Stimulated activated CD8-positive, alpha-beta memory T cell treated with anti-CD3 and anti-CD28 coated beads, Interleukin-4, amount 100 ng/mL, for 48 hours (primary cell): ENCODE measurements around the gene ZNF491.
A peak's percentile ranks its signal among the peaks of the same experiment; 100 is the strongest.
"Not testable (repeated sequence)": the region's sequence is repeated elsewhere in the genome, so short reads cannot be mapped to it uniquely, and the experiment has no call there.

Experiments
- DNase-seq: peaks from one replicate; pipeline ENCODE4 v3.0.0-alpha.2; 2020

The ZNF491 gene

DNA sequence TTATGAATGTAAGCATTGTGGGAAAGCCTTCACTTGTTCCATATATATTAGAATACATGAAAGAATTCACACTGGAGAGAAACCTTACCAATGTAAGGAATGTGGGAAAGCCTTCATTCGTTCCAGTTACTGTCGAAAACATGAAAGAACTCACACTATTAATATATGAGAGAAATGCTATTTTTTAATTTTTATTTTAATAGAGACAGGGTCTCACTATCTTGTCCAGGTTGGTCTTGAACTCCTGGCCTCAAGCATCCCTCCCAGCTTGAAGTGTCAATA, 8.7 kb downstream of the ZNF491 start:
- no peak for DNase-seq

- DNase-seq: no peak
These were observed 15.3 kb downstream of the ZNF491 start for GRCh38 chr19:11813703-11814028.

DNA sequence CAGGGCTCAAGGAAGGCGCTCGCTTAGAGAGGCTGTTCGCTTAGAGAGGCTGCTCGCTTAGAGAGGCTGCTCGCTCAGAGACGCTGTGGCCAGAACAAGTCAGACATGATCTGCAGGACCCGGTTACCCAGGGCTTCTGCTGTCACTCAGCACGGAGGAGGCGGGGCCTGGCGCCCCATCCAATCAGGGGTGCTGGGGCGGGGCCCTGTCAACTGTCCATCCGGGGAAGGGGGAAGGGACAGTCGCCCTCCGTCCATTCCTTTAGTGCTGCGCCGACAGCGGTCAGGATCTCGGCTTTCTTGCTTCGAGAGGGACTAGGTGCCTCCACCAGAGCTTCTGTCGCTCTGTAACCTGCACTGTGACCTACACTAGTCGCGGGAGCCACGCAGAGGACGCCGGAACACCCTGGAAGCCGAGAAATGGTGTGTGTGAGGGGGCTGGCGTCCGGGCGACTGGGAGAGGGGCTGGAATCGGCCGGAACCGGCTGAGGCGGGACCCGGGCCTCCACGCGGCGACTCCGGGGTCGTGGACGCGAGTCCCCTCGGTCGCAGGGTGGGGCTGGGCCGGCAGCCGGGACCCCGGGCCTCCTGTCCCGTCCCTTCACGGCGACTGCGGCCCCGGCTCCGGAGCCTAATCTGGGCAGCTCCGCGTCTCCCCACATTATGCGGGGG, 15.8 kb downstream of the ZNF491 start, which contains the start of gene ZNF440:
Gene ZNF440 (plus strand): TSS at position 245 of the 671 bp plus-strand sequence. CDS start 175 bp downstream, at position 420.
- peak; percentile 94 for DNase-seq

GRCh38 chr19:11814700-11815035, 16.3 kb downstream of the ZNF491 start:
- DNase-seq: no peak

- DNase-seq: no peak
These were observed 23.3 kb downstream of the ZNF491 start for GRCh38 chr19:11821474-11822109.

GRCh38 chr19:11828957-11829876, 30.9 kb downstream of the ZNF491 start:
- DNase-seq: not testable (repeated sequence)

DNA sequence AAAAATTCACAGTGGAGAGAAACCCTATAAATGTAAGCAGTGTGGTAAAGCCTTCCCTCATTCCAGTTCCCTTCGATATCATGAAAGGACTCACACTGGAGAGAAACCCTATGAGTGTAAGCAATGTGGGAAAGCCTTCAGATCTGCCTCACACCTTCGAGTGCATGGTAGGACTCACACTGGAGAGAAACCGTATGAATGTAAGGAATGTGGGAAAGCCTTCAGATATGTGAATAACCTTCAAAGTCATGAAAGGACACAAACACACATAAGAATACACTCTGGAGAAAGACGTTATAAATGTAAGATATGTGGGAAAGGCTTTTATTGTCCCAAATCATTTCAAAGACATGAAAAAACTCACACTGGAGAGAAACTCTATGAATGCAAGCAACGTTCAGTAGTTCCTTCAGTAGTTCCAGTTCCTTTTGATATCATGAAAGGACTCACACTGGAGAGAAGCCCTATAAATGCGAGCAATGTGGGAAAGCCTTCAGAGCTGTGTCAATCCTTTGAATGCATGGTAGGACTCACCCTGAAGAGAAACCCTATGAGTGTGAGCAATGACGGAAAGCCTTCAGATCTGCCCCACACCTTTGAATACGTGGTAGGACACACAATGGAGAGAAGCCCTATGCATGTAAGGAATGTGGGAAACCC, 34.1 kb downstream of the ZNF491 start:
- DNase-seq: no peak

DNA sequence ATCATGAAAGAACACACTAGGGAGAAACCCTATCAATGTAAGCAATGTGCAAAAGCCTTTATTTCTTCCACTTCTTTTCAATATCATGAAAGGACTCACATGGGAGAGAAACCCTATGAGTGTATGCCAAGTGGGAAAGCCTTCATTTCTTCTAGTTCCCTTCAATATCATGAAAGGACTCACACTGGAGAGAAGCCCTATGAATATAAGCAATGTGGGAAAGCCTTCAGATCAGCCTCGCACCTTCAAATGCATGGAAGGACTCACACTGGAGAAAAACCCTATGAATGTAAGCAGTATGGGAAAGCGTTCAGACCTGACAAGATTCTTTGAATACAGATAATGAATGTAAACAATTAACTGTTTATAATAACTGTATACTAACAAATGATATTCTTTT, 35.2 kb downstream of the ZNF491 start:
- no peak for DNase-seq

DNA sequence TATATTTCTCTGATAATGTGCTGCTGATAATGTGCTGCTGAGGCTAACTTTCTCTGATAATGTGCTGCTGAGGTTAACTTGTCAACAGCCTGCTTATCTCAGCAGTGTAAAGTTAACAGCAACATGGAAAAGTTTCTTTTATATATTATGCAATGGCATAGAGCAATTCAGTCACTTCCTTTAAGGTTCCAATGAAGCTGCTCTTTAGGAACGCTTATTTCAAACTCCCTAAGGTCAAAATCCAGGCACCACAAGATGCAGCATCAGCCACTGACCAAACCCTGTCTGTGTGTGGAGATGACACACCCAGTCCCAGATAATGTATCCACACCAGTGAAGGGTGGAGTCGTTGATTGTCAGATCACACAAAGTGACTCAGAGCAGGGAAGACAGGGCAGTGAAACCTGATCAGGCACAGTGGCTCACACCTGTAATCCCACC, 37.3 kb downstream of the ZNF491 start:
- not testable (repeated sequence) for DNase-seq

GRCh38 chr19:11843722-11844121, 45.4 kb downstream of the ZNF491 start:
- no peak for DNase-seq

DNA sequence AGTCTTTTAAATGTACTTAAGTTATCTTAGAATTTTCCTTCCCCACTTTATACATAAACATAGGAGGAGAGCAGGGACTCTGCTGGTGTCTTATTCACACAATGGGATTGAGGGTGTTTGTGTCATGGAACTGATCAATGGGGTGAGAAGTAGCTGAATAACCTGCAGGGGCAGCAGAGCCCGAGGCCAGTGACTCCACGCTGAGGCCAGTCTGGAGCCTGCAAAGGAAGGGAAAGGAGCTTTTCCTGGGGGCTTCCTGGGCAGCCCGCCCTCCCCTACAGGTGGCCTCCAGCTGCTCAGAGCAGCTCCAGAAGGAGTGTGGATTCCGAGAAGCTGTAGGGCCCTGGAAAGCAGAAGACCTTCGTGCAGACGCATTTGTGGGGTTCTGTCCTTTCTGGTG, 49.3 kb downstream of the ZNF491 start:
- not testable (repeated sequence) for DNase-seq

DNA sequence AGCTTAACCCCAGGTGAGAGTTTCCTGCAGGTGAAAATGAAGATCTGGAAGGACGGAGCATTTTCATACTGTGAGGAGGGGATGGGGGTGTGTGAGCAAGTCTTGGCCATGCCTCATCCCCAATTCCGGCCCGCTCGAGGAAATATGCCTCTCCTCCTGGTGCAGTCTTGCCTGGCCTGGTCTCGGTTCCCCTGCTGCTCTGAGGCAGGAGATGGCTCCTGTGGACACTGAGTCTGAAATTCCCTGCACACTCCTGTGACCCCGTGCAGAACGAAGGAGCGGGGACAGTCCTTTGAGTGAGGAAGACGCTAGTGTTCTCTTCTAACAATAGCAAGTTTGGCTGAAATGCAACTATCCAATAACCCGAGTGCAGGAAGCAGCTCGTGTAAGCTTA, 49.9 kb downstream of the ZNF491 start:
- DNase-seq: no peak

GRCh38 chr19:11848594-11849469, 50.5 kb downstream of the ZNF491 start, which contains the start of gene ZNF439:
ZNF439 (plus strand) TSS chr19:11848726; CDS start chr19:11848868, 142 bp downstream.
- DNase-seq: peak; percentile 93

DNA sequence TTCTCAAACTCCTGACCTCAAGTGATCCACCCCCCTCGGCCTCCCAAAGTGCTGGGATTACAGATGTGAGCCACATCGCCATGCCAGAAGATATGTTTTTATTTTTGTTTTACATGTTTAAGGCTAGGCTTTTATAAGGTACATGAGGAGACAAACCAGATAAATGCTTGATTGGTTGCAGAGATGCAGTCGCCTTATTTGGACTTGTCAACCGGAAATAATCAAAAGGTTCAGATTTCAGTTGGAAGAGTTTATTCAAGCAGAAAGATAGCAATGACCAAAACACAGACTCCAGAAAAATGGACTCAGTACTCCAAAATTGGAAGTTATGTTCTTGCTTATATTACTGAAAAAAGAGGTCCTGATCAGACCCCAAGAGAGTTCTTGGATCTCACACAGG, 52.0 kb downstream of the ZNF491 start:
- not testable (repeated sequence) for DNase-seq

- no peak for DNase-seq
These were observed 55.0 kb downstream of the ZNF491 start for GRCh38 chr19:11853358-11853757.

DNA sequence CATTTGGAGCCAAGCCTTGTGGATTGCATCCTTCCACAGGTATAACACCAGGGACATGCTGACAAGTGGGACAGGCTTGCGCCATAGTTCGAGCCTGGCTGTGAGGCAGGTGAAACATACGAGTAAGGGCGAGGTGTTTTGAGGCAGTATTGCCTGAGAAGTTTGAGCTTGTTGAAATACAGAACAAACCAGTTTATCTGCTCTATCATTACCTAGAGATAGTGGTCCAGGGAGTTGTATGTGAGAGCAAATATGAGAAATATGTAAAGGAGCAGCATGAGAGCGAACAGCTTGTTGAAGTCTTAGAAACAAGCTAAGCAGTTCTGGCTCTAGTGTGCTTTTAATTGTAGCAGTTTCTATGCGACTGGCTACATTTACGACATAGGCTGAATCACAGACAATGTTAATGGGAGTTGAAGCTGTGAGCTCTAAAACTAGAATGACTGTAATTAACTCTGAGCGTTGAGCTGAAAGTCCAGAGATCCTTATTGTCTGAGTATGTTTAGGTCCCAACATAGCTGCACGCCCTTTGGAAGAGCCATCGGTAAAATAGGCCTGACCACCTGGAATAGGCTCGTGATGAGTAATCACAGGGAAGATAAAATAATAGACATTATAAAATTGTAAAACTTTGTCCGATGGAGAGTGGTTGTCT, 58.4 kb downstream of the ZNF491 start:
- DNase-seq: no peak
